Right atrium auricular region (tissue), 2 donors: ENCODE data around the gene OR2T34. TPM values are rescaled to one million over a fixed set of nuclear protein-coding genes. Genes with fewer than 3 reads are reported as not detected.
"Not testable (repeated sequence)": the region's sequence is repeated elsewhere in the genome, so short reads cannot be mapped to it uniquely, and the experiment has no call there.

ENCODE experiments used
- DNase-seq: peaks from one replicate; pipeline ENCODE4 v3.0.0-alpha.2; 2019; ENCODE audit warnings: low spot score
- H3K27ac ChIP-seq, 2 donors: fragments of 200-600 bp; sonication (generic); 1 replicate in 1 of 2; 2 replicates in 1 of 2; pipeline ENCODE4 v1.5.1; 2016 to 2019
- H3K27me3 ChIP-seq, 2 donors: fragments of 200-600 bp; sonication (generic); one replicate each; pipeline versions ENCODE4 v1.5.1 to v1.6.0; 2017 to 2019
- H3K36me3 ChIP-seq: fragments of 200-600 bp; sonication (generic); one replicate; pipeline ENCODE4 v1.5.1; 2016
- H3K4me1 ChIP-seq, 2 donors: fragments of 200-600 bp; sonication (generic); one replicate each; pipeline versions ENCODE4 v1.5.1 to v1.6.0; 2017 to 2019
- H3K4me3 ChIP-seq, 2 donors: fragments of 200-600 bp; sonication (generic); 1 replicate in 1 of 2; 2 replicates in 1 of 2; pipeline ENCODE4 v1.5.1; 2017 to 2019; ENCODE audit warnings: mild to moderate bottlenecking in 1 of 2, moderate library complexity in 1 of 2
- H3K9me3 ChIP-seq, 2 donors: fragments of 200-600 bp; sonication (generic); one replicate each; pipeline ENCODE4 v1.5.1; 2019
- CTCF ChIP-seq, 2 donors: fragments of 200-600 bp; sonication (generic); IDR thresholded peaks; one replicate each; pipeline ENCODE4 v1.5.1; 2019; ENCODE audit warnings: antibody characterized with exemption in 2 of 2
- total RNA-seq, 2 donors: library from RNA; depleted of rRNA; stranded (reverse); fragments of >200 nt; gene quantifications; one replicate each; pipeline ENCODE4 v1.1.0, GENCODE V29; 2016

Gene OR2T34
- total RNA-seq, 2 donors from 2014 or later = not detected

- DNase-seq = no peak
- Histone ChIP-seq H3K4me1 (no peaks in the 10 kb centered on the region), H3K27ac (no peak overlapping the region), H3K36me3 (no peaks in the 10 kb centered on the region), H3K9me3 (no peaks in the 10 kb centered on the region), H3K4me3 (no peak overlapping the region), H3K27me3 (no peaks in the 10 kb centered on the region)
- no peak for TF ChIP-seq CTCF (IDR thresholded peaks at IDR 0.05)
These were observed 18.1 kb upstream of the OR2T34 start for GRCh38 chr1:248592655-248593054.

- TF ChIP-seq CTCF (IDR thresholded peaks at IDR 0.05) = no peak
- Histone ChIP-seq H3K4me3 (no peak overlapping the region), H3K27me3 (no peaks in the 10 kb centered on the region), H3K36me3 (no peaks in the 10 kb centered on the region), H3K9me3 (no peaks in the 10 kb centered on the region), H3K27ac (no peak overlapping the region), H3K4me1 (no peaks in the 10 kb centered on the region)
- no peak for DNase-seq
These were observed 15.5 kb upstream of the OR2T34 start for GRCh38 chr1:248590055-248590454.

GRCh38 chr1:248589334-248589733 is 14.8 kb upstream of the OR2T34 start:
- no peak overlapping the region for H3K27ac ChIP-seq
- DNase-seq = no peak
- no peak for TF ChIP-seq CTCF (IDR thresholded peaks at IDR 0.05)
- no peaks in the 10 kb centered on the region for H3K27me3 ChIP-seq
- no peak overlapping the region for H3K4me3 ChIP-seq
- no peaks in the 10 kb centered on the region for H3K4me1 ChIP-seq
- H3K36me3 ChIP-seq = no peaks in the 10 kb centered on the region
- no peaks in the 10 kb centered on the region for H3K9me3 ChIP-seq

- Histone ChIP-seq H3K4me1 (no peaks in the 10 kb centered on the region), H3K4me3 (no peak overlapping the region), H3K27ac (no peak overlapping the region), H3K9me3 (no peaks in the 10 kb centered on the region), H3K36me3 (no peaks in the 10 kb centered on the region), H3K27me3 (no peaks in the 10 kb centered on the region)
- DNase-seq = no peak
- TF ChIP-seq CTCF (IDR thresholded peaks at IDR 0.05) = no peak
These were observed 10.7 kb upstream of the OR2T34 start for GRCh38 chr1:248585266-248585665.

- H3K4me1 ChIP-seq = no peaks in the 10 kb centered on the region
- no peak for DNase-seq
- no peak for TF ChIP-seq CTCF (IDR thresholded peaks at IDR 0.05)
- H3K9me3 ChIP-seq = peaks cover 0 to 7% of the 10 kb centered on the region in 2 donors
- H3K27ac ChIP-seq = no peak overlapping the region
- no peak overlapping the region for H3K4me3 ChIP-seq
- H3K36me3 ChIP-seq = no peaks in the 10 kb centered on the region
- no peaks in the 10 kb centered on the region for H3K27me3 ChIP-seq
These were observed 1.9 kb upstream of the OR2T34 start for GRCh38 chr1:248576260-248576980.

- H3K4me3 ChIP-seq, H3K4me1 ChIP-seq, DNase-seq, H3K27me3 ChIP-seq, H3K9me3 ChIP-seq, H3K27ac ChIP-seq, H3K36me3 ChIP-seq: not testable (repeated sequence)
These were observed 701 bp downstream of the OR2T34 start for GRCh38 chr1:248573856-248574255.

- not testable (repeated sequence) for H3K27me3 ChIP-seq, H3K4me3 ChIP-seq, H3K36me3 ChIP-seq, H3K27ac ChIP-seq, H3K9me3 ChIP-seq, DNase-seq, H3K4me1 ChIP-seq
These were observed 2.5 kb downstream of the OR2T34 start for GRCh38 chr1:248572049-248572448.

- H3K27me3 ChIP-seq, H3K4me3 ChIP-seq, H3K9me3 ChIP-seq, DNase-seq, H3K27ac ChIP-seq, H3K4me1 ChIP-seq, H3K36me3 ChIP-seq: not testable (repeated sequence)
These were observed 3.7 kb downstream of the OR2T34 start for GRCh38 chr1:248570811-248571210.

- H3K4me1 ChIP-seq, H3K27ac ChIP-seq: not testable (repeated sequence)
These were observed 5.5 kb downstream of the OR2T34 start for GRCh38 chr1:248569049-248569448.

More at GRCh38 chr1:248569049-248569448, 5.5 kb downstream of the OR2T34 start:
- H3K4me3 ChIP-seq, DNase-seq, H3K9me3 ChIP-seq, H3K27me3 ChIP-seq, H3K36me3 ChIP-seq: not testable (repeated sequence)
